Measurements from ENCODE around the gene PRAMEF11.

- TF ChIP-seq CTCF (IDR thresholded peaks at IDR 0.05; ENCODE audit: poor library complexity, severe bottlenecking) (no peak), POLR2AphosphoS5 (IDR thresholded peaks at IDR 0.05) (no peak), EZH2 (IDR thresholded peaks at IDR 0.05; ENCODE audit: borderline replicate concordance, insufficient read depth, low read length, poor library complexity, severe bottlenecking) (no peak), RAD21 (conservative IDR thresholded peaks at IDR 0.05) (no peak), REST (IDR thresholded peaks at IDR 0.05; ENCODE audit: borderline replicate concordance) (no peak), EP300 (conservative IDR thresholded peaks at IDR 0.05; ENCODE audit: poor library complexity, severe bottlenecking) (no peak), SMC3 (conservative IDR thresholded peaks at IDR 0.05; ENCODE audit: poor library complexity) (no peak)
Observed at GRCh38 chr1:12798911-12799310, 32.3 kb downstream of the PRAMEF11 start.
